PC-9 (cell line): ENCODE data around the gene MAP2K2. TPM values are rescaled to one million over a fixed set of nuclear protein-coding genes. Genes with fewer than 3 reads are reported as not detected.
A peak's percentile ranks its signal among the peaks of the same experiment; 100 is the strongest.

ENCODE experiments used
- Bru-seq: library from RNA; stranded (reverse); fragments of 400-500 nt; gene quantifications from one replicate; lab custom pipeline; 2021; lab: Mats Ljungman, UMichigan
- BruChase-seq, 2 experiments: library from RNA; stranded (reverse); fragments of 400-500 nt; gene quantifications; one replicate each; lab custom pipeline; 2021; lab: Mats Ljungman, UMichigan
- BruUV-seq: library from RNA; stranded (reverse); fragments of 400-500 nt; replicated peaks from 2 replicates; lab custom pipeline; 2021; lab: Mats Ljungman, UMichigan
- CTCF ChIA-PET: fragments of 300-600 bp; sonication (Branson Sonifier 250); formaldehyde crosslinking; loops from one replicate; lab custom pipeline; 2022; ENCODE audit warnings: antibody characterized with exemption; lab: Charles Lee
- POLR2A ChIA-PET: fragments of 300-600 bp; sonication (Branson Sonifier 250); formaldehyde crosslinking; loops from one replicate; lab custom pipeline; 2022; ENCODE audit warnings: antibody characterized with exemption; ENCODE audit not compliant: unreplicated experiment; lab: Charles Lee
- DNase-seq, 2 experiments: peaks; one replicate each; pipeline versions ENCODE4 v3.0.0 to v3.0.0-alpha.2; 2015 to 2022; ENCODE audit warnings: mixed read lengths in 1 of 2
- H2AFZ ChIP-seq: fragments of 200-600 bp; sonication (generic); 2 replicates; pipeline ENCODE4 v1.8.1; 2017; ENCODE audit warnings: antibody characterized with exemption
- H3F3A ChIP-seq: fragments of 200-600 bp; sonication (generic); 2 replicates; pipeline ENCODE4 v1.8.1; 2017; ENCODE audit warnings: antibody characterized with exemption, mild to moderate bottlenecking, low read depth; ENCODE audit not compliant: insufficient read depth
- H3K27ac ChIP-seq: fragments of 200-600 bp; sonication (generic); 2 replicates; pipeline ENCODE4 v1.6.1; 2016; ENCODE audit warnings: mixed run types
- H3K27me3 ChIP-seq: fragments of 200-600 bp; sonication (generic); 2 replicates; pipeline ENCODE4 v1.6.1; 2016; ENCODE audit warnings: low read depth, mixed run types; ENCODE audit not compliant: insufficient read depth
- H3K36me3 ChIP-seq: fragments of 200-600 bp; sonication (generic); 2 replicates; pipeline ENCODE4 v1.6.1; 2016; ENCODE audit warnings: low read depth, mixed run types
- H3K4me1 ChIP-seq: fragments of 200-600 bp; sonication (generic); replicated peaks from 2 replicates; pipeline ENCODE4 v1.6.1; 2016; ENCODE audit warnings: mixed run types; ENCODE audit not compliant: insufficient read depth
- H3K4me2 ChIP-seq: fragments of 200-600 bp; sonication (generic); 2 replicates; pipeline ENCODE4 v1.6.1; 2017; ENCODE audit warnings: mixed run types
- H3K4me3 ChIP-seq: fragments of 200-600 bp; sonication (generic); 2 replicates; pipeline ENCODE4 v1.6.1; 2016; ENCODE audit warnings: mixed run types
- H3K79me2 ChIP-seq: fragments of 200-600 bp; sonication (generic); 2 replicates; pipeline ENCODE4 v1.6.1; 2017; ENCODE audit warnings: low read depth, mixed run types
- H3K9me2 ChIP-seq: fragments of 200-600 bp; sonication (generic); 2 replicates; pipeline ENCODE4 v1.8.1; 2017; ENCODE audit warnings: mild to moderate bottlenecking; ENCODE audit not compliant: insufficient read depth
- H3K9me3 ChIP-seq: fragments of 200-600 bp; sonication (generic); 2 replicates; pipeline ENCODE4 v1.8.1; 2016; ENCODE audit warnings: low read depth; ENCODE audit not compliant: insufficient read depth
- H4K20me1 ChIP-seq: fragments of 200-600 bp; sonication (generic); 2 replicates; pipeline ENCODE4 v1.8.1; 2017; ENCODE audit not compliant: insufficient read depth
- CTCF ChIP-seq: fragments of 200-600 bp; sonication (generic); conservative IDR thresholded peaks from 2 replicates; pipeline ENCODE4 v1.6.1; 2017; ENCODE audit warnings: mixed run types, antibody characterized with exemption, mild to moderate bottlenecking, moderate library complexity
- EZH2 ChIP-seq: fragments of 200-600 bp; sonication (generic); IDR thresholded peaks from 2 replicates; pipeline ENCODE4 v1.8.0; 2017; ENCODE audit warnings: antibody characterized with exemption, low read depth
- intact Hi-C: fragments of 100-400 bp; cut with micrococcal nuclease; formaldehyde crosslinking; loops from one replicate; pipeline ENCODE4 v1.10.0; 2022; ENCODE audit not compliant: unreplicated experiment
- long read RNA-seq: library from polyadenylated mRNA; stranded (forward); transcript quantifications from one replicate; pipeline ENCODE4 v2.0.0, GENCODE V29; 2022
- total RNA-seq: library from RNA; stranded (reverse); gene quantifications from 2 replicates; pipeline ENCODE4 v1.2.3, GENCODE V29; 2021

Gene MAP2K2
- total RNA-seq (160 and 211 TPM in 2 replicates), Bru-seq, nascent RNA (percentile 62 among the genes with signal in this experiment), BruChase-seq, experiment 1, labeled RNA remaining after a 2-hour chase (percentile 79 among the genes with signal in this experiment), BruChase-seq, experiment 2, labeled RNA remaining after a 6-hour chase (percentile 81 among the genes with signal in this experiment)
- long read RNA-seq, transcript MAP2K2-201 (11 exons, 1,734 nt) = major isoform, 248 of 282 reads
- long read RNA-seq, partial matches to known transcripts = 15 of 282 reads
- long read RNA-seq, other reads (novel, unspliced or antisense) = 17 of 282 reads

DNA sequence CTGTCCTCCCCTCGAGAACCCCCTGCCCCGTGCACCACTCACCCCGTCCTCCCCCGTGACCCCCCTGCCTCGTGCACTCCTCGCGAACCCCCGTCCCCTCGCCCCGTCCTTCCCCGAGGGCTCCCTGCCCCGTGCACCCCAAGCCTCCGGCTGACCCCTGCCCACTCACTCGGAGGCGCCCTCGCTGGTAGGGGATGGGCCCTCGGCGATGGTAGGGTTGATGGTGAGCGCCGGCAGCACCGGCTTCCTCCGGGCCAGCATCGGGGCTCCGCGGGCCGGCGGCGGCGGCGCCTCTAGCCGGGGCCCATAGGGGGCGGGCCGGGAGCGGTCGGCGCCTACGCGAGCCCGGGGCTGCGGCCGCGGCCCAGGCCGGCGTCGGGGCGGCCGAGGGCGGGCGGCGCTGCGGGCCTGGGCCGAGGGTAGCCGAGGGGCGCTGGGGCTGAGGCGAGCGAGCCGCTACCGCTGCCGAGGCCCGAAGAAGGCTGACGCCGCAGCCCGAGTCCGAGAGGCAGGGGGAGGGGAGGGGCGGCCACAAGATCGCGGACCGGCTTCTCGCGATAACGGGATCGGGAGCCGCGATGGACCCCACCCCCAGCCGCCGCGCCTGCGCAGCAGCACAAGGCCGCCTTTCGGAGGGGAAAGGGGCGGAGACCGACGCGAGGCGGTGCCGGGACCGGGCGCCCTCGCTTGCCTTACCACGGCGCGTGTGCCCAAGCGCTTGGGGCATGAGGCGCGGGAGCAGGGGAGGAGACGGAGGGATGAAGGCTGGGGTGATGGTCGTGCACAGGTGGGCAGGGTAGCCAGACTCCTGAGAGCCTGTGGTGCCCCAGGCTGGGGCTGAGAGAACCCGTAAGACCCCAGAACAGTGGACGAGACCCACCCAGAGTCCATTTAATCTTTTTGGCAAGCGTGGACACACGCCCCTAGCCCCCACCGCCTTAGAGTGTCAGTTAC, at the start of gene MAP2K2:
TSS of gene MAP2K2 (minus strand) at position 508 of the 954 bp plus-strand sequence. CDS start at position 261, 247 bp downstream.
- TF ChIP-seq EZH2 = no peak
- TF ChIP-seq CTCF = no peak
- Histone ChIP-seq H3K4me2 (peak within 1 kb of the TSS; percentile 89), H3K9me3 (no peaks in the 10 kb centered on the region), H3K79me2 (peaks cover 34% of the 10 kb centered on the region), H3K27ac (peak within 1 kb of the TSS; percentile 51; the same call in 1 of the 2 replicates), H3K36me3 (no peaks in the 10 kb centered on the region), H3F3A (peaks cover 5% of the 10 kb centered on the region; the same call in 1 of the 2 replicates), H3K9me2 (no peaks in the 10 kb centered on the region), H2AFZ (peak within 1 kb of the TSS; percentile 86), H3K4me1 (0 out of 2 replicates have a peak, but pooled peaks cover 5% of the 10 kb centered on the region), H3K4me3 (peak within 1 kb of the TSS; percentile 68), H3K27me3 (no peaks in the 10 kb centered on the region), H4K20me1 (no peaks in the 10 kb centered on the region; the same call in 1 of the 2 replicates)
- TSS peak; percentile 75 for BruUV-seq
- intact Hi-C loops = no loop called here
- ChIA-PET POLR2A (no interaction called here), CTCF (no interaction called here)
- peak; percentile 68 to 88 for DNase-seq

DNA sequence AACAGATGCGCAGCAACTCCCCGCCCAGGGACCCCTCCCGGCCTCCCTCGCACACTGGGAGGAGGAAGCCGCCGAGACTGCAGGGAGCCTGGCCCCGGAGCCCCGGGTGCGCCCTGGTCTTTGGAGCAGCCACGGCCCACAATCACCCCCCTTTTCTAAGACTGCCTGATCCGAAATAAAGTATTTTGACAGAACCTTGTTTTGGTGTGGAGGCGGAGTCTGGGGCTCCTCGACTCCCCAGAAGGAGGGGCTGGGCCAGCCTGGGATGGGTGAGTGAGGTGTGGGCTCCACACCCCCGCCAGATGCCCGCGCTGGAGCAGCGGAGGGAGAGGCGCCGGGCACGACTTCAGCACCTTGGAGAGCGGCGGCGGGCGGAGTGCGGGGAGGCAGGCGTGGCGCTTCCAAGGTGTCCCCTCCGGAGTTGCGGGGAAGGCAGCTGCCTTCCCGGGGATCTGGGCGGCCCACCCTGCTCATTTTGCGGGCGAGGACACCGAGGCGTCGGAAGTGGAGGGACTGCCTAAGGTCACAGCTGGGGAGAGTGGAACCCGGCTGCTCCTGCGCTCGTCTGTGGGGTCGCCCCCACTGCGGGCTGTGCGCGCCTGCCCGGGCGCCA, 49.0 kb upstream of the MAP2K2 start:
- intact Hi-C loops = no loop called here
- Histone ChIP-seq H3K79me2 (no peaks in the 10 kb centered on the region), H3K4me3 (no peak overlapping the region), H3K36me3 (no peaks in the 10 kb centered on the region), H4K20me1 (no peaks in the 10 kb centered on the region), H3K27me3 (peaks cover 24% of the 10 kb centered on the region), H3F3A (no peaks in the 10 kb centered on the region; the same call in 1 of the 2 replicates), H2AFZ (no peak overlapping the region), H3K9me3 (no peaks in the 10 kb centered on the region), H3K27ac (no peak overlapping the region), H3K4me1 (no peaks in the 10 kb centered on the region), H3K9me2 (no peaks in the 10 kb centered on the region), H3K4me2 (no peak overlapping the region)
- TF ChIP-seq EZH2 (no peak), CTCF (no peak)
- ChIA-PET CTCF (no interaction called here), POLR2A (no interaction called here)
- no TSS peak for BruUV-seq
- peak in 1 of 2 experiments; percentile 51 for DNase-seq

- intact Hi-C loops = no loop called here
- H3K27me3 ChIP-seq = peaks cover 24% of the 10 kb centered on the region
- TF ChIP-seq CTCF (no peak), EZH2 (no peak)
- no peak overlapping the region for H2AFZ ChIP-seq
- H3K9me3 ChIP-seq = no peaks in the 10 kb centered on the region
- POLR2A ChIA-PET = no interaction called here
- H3K4me2 ChIP-seq = no peak overlapping the region
- no peaks in the 10 kb centered on the region for H3K79me2 ChIP-seq
- H3F3A ChIP-seq = no peaks in the 10 kb centered on the region; the same call in 1 of the 2 replicates
- no peak overlapping the region for H3K4me3 ChIP-seq
- H3K9me2 ChIP-seq = no peaks in the 10 kb centered on the region
- H3K4me1 ChIP-seq = no peaks in the 10 kb centered on the region
- no peaks in the 10 kb centered on the region for H4K20me1 ChIP-seq
- no TSS peak for BruUV-seq
- H3K27ac ChIP-seq = no peak overlapping the region
- H3K36me3 ChIP-seq = no peaks in the 10 kb centered on the region
- CTCF ChIA-PET = no interaction called here
- no peak for DNase-seq
Observed at GRCh38 chr19:4171676-4172075, 47.8 kb upstream of the MAP2K2 start.
